Esophagus (tissue), 2 donors: Measurements from ENCODE around the gene IFIT3. TPM values are rescaled to one million over a fixed set of nuclear protein-coding genes. Genes with fewer than 3 reads are reported as not detected.

ENCODE experiments used
- H3K27ac ChIP-seq, 2 donors: one replicate each; pipeline ENCODE4 v1.5.1; 2013; ENCODE audit warnings: low read depth in 2 of 2, mild to moderate bottlenecking in 2 of 2, inconsistent platforms in 1 of 2, low read length in 1 of 2, moderate library complexity in 1 of 2
- H3K27me3 ChIP-seq, 2 donors: one replicate each; pipeline ENCODE4 v1.6.1; 2013; ENCODE audit warnings: low read length in 2 of 2, control low read depth in 1 of 2, mild to moderate bottlenecking in 1 of 2; ENCODE audit not compliant: insufficient read depth in 2 of 2, control insufficient read depth in 1 of 2
- H3K36me3 ChIP-seq, 2 donors: one replicate each; pipeline ENCODE4 v1.6.1; 2013; ENCODE audit warnings: low read length in 1 of 2; ENCODE audit not compliant: control insufficient read depth in 2 of 2, insufficient read depth in 2 of 2
- H3K4me1 ChIP-seq, 2 donors: one replicate each; pipeline ENCODE4 v1.6.1; 2013; ENCODE audit warnings: low read length in 1 of 2; ENCODE audit not compliant: control insufficient read depth in 2 of 2, insufficient read depth in 2 of 2
- H3K4me3 ChIP-seq, 2 donors: one replicate each; pipeline ENCODE4 v1.5.1; 2013; ENCODE audit warnings: low read length in 2 of 2, mild to moderate bottlenecking in 2 of 2, low read depth in 1 of 2, moderate library complexity in 1 of 2
- H3K9me3 ChIP-seq, 2 donors: one replicate each; pipeline ENCODE4 v1.6.1; 2013; ENCODE audit warnings: mild to moderate bottlenecking in 2 of 2, low read depth in 1 of 2, low read length in 1 of 2, moderate library complexity in 1 of 2; ENCODE audit not compliant: control insufficient read depth in 2 of 2, insufficient read depth in 1 of 2
- WGBS, 2 donors: extraction: QIAGEN DNeasy Blood & Tissue Kit; methylation state at CpG; one replicate each; pipeline ENCODE4 v1.1.7; 2013; 5-methylcytosine and 5-hydroxymethylcytosine counted together
- polyA plus RNA-seq, 2 donors: library from polyadenylated mRNA; stranded (reverse); fragments of 200-250 nt; gene quantifications; one replicate each; pipeline ENCODE4 v1.2.3, GENCODE V29; 2013
- donor health status: healthy with polysubstance abuse.
- donor health status: Bipolar disorder and iron deficiency.

The IFIT3 gene
- polyA plus RNA-seq, 2 donors = 1.4 to 2.6 TPM

DNA sequence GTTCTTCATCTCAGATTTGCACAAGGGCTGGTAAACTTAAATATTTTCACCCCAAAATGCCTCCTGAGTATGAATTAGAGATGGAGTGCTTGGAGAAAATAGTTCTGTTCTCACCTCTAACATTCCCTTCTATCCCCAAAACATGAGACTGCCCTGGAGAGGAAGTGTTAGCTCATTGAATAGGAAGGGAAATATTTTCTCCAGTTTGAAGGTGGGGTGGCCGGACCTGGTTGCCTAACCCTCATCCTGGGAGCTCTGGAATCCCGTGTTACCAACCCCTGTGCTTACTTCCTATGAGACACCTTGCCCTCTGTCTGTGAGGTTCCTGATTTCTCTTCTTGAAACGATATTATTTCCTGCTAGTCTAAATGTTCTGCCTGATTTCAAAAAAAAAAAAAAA is 25.2 kb upstream of the IFIT3 start:
- WGBS, 2 donors = 19 to 24% methylated on average over 3 of the region's 3 CpGs
- Histone ChIP-seq H3K27ac (peak overlapping the region; percentile 34 to 35), H3K36me3 (peaks cover 3 to 4% of the 10 kb centered on the region in 2 donors), H3K27me3 (no peaks in the 10 kb centered on the region), H3K4me3 (peak overlapping the region; percentile 20 to 65), H3K9me3 (no peaks in the 10 kb centered on the region), H3K4me1 (peaks cover 2 to 3% of the 10 kb centered on the region in 2 donors)

DNA sequence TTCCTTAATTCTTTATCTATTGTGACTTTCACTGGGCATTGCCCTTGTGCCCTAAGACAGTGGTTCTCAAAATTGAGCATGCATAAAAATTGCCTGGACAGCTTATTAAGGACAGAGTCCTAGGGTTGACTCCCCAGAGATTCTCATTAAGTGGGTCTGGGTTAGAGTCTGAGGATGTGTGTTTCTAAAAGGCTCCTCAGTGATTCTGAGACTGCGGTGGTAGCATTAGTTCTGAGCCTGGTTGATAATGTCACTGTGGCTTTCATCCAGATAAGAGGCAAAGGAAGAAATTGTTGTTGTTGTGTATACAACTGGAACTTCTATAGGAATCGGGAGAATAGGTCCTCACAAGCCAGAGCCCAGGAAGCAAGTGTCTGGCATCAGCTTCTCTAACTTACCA is 24.6 kb upstream of the IFIT3 start:
- Histone ChIP-seq H3K27ac (no peak overlapping the region), H3K9me3 (no peaks in the 10 kb centered on the region), H3K27me3 (no peaks in the 10 kb centered on the region), H3K4me3 (no peak overlapping the region), H3K4me1 (peaks cover 0 to 2% of the 10 kb centered on the region in 2 donors), H3K36me3 (peaks cover 3 to 4% of the 10 kb centered on the region in 2 donors)
- 54 to 61% methylated on average over 2 of the region's 2 CpGs for WGBS, 2 donors

DNA sequence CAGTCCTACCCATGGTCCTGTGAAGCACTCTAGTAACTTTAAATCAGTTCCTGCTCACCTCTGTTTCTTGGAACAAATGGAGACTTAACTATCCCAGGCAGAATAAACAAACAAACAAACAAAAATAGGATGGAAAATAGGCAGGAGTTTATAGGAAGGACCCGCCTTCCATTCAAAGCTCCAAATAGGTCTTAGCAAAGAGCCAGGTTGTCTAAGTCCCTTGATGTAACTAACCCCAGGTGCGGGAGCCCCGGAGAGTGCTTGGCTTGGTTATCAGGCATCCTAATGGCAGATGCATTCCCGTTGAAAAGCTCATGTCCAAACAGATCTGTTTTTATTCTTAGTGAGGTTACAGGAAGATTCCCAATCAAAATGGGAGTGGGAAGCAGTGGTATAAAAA is 23.8 kb upstream of the IFIT3 start:
- Histone ChIP-seq H3K27ac (no peak overlapping the region), H3K4me3 (no peak overlapping the region)
- 88 to 92% methylated on average over 4 of the region's 4 CpGs for WGBS, 2 donors

DNA sequence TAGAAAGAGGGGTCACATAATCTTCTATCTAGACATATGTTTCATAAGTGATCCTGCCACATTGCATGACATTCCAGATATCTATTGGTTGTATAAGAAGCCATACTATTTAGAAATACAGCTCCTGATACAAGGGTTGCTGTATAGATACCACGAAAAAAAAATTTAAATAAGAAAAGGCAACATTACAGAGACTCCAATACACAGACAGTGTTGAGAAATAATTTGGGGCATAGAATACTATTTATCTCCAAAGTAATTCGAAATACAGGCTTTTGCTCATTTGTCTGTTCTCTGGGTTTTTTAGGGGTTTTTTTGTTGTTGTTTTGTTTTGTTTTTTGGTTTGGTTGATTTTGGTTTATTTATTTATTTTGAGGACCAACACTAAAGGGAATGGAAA is 23.4 kb upstream of the IFIT3 start:
- whole genome bisulfite sequencing, 2 donors = 95 to 98% methylated on average over 2 of the region's 2 CpGs
- Histone ChIP-seq H3K4me3 (no peak overlapping the region), H3K4me1 (peaks cover 0 to 2% of the 10 kb centered on the region in 2 donors), H3K27ac (no peak overlapping the region), H3K36me3 (peaks cover 3 to 4% of the 10 kb centered on the region in 2 donors), H3K9me3 (no peaks in the 10 kb centered on the region), H3K27me3 (no peaks in the 10 kb centered on the region)

More for the DNA sequence above, 23.8 kb upstream of the IFIT3 start:
- H3K36me3 ChIP-seq = peaks cover 3 to 4% of the 10 kb centered on the region in 2 donors
- H3K9me3 ChIP-seq = no peaks in the 10 kb centered on the region
- H3K4me1 ChIP-seq = peaks cover 0 to 2% of the 10 kb centered on the region in 2 donors
- no peaks in the 10 kb centered on the region for H3K27me3 ChIP-seq

DNA sequence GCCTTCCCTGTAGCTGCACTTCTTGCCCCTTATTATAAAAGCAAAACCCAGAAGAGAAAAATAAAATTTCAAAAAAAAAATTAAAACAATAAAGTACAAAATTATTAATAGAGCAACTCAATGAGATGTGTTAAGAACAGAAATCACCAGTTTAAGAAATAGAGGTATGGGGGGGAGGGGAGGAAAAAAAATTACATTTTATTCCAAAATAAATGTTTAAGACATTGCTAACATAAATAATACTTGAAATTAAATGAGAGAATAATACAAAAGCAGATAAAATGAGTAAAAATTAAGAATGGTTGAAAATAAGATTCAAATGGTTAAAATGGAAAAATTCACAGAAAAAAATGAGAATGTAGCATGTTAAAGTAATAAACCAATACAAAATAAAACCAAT is 22.9 kb upstream of the IFIT3 start:
- Histone ChIP-seq H3K27me3 (no peaks in the 10 kb centered on the region), H3K4me1 (peaks cover 0 to 2% of the 10 kb centered on the region in 2 donors), H3K4me3 (no peak overlapping the region), H3K9me3 (no peaks in the 10 kb centered on the region), H3K36me3 (peaks cover 3 to 4% of the 10 kb centered on the region in 2 donors), H3K27ac (no peak overlapping the region)

DNA sequence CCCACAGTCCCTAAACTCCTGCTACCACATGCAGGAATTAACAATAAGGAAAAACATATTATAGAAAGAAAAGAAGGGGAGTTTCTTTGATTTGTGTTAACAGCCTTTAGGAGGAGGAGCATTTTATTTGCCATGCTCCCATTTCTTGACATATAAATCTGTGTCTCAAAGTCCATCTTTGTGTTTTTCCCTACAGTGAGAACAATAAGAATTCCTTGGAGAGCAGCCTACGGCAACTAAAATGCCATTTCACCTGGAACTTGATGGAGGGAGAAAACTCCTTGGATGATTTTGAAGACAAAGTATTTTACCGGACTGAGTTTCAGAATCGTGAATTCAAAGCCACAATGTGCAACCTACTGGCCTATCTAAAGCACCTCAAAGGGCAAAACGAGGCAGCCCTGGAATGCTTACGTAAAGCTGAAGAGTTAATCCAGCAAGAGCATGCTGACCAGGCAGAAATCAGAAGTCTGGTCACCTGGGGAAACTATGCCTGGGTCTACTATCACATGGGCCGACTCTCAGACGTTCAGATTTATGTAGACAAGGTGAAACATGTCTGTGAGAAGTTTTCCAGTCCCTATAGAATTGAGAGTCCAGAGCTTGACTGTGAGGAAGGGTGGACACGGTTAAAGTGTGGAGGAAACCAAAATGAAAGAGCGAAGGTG is 21.9 kb upstream of the IFIT3 start:
- no peak overlapping the region for H3K4me3 ChIP-seq
- no peak overlapping the region for H3K27ac ChIP-seq
- H3K36me3 ChIP-seq = peaks cover 3 to 4% of the 10 kb centered on the region in 2 donors
- no peaks in the 10 kb centered on the region for H3K9me3 ChIP-seq
- H3K4me1 ChIP-seq = peaks cover 0 to 2% of the 10 kb centered on the region in 2 donors
- no peaks in the 10 kb centered on the region for H3K27me3 ChIP-seq
- 92 to 94% methylated on average over 9 of the region's 9 CpGs for WGBS, 2 donors

DNA sequence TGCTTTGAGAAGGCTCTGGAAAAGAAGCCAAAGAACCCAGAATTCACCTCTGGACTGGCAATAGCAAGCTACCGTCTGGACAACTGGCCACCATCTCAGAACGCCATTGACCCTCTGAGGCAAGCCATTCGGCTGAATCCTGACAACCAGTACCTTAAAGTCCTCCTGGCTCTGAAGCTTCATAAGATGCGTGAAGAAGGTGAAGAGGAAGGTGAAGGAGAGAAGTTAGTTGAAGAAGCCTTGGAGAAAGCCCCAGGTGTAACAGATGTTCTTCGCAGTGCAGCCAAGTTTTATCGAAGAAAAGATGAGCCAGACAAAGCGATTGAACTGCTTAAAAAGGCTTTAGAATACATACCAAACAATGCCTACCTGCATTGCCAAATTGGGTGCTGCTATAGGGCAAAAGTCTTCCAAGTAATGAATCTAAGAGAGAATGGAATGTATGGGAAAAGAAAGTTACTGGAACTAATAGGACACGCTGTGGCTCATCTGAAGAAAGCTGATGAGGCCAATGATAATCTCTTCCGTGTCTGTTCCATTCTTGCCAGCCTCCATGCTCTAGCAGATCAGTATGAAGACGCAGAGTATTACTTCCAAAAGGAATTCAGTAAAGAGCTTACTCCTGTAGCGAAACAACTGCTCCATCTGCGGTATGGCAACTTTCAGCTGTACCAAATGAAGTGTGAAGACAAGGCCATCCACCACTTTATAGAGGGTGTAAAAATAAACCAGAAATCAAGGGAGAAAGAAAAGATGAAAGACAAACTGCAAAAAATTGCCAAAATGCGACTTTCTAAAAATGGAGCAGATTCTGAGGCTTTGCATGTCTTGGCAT is 21.1 kb upstream of the IFIT3 start:
- Histone ChIP-seq H3K4me1 (peaks cover 0 to 2% of the 10 kb centered on the region in 2 donors), H3K36me3 (peaks cover 3 to 4% of the 10 kb centered on the region in 2 donors), H3K9me3 (no peaks in the 10 kb centered on the region), H3K27ac (no peak overlapping the region), H3K27me3 (no peaks in the 10 kb centered on the region), H3K4me3 (no peak overlapping the region)
- WGBS, 2 donors = 92 to 95% methylated on average over 13 of the region's 13 CpGs

DNA sequence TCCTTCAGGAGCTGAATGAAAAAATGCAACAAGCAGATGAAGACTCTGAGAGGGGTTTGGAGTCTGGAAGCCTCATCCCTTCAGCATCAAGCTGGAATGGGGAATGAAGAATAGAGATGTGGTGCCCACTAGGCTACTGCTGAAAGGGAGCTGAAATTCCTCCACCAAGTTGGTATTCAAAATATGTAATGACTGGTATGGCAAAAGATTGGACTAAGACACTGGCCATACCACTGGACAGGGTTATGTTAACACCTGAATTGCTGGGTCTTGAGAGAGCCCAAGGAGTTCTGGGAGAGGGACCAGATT is 20.6 kb upstream of the IFIT3 start:
- Histone ChIP-seq H3K27me3 (no peaks in the 10 kb centered on the region), H3K4me1 (peaks cover 0 to 2% of the 10 kb centered on the region in 2 donors), H3K36me3 (peaks cover 3 to 4% of the 10 kb centered on the region in 2 donors), H3K27ac (no peak overlapping the region), H3K9me3 (no peaks in the 10 kb centered on the region), H3K4me3 (no peak overlapping the region)

DNA sequence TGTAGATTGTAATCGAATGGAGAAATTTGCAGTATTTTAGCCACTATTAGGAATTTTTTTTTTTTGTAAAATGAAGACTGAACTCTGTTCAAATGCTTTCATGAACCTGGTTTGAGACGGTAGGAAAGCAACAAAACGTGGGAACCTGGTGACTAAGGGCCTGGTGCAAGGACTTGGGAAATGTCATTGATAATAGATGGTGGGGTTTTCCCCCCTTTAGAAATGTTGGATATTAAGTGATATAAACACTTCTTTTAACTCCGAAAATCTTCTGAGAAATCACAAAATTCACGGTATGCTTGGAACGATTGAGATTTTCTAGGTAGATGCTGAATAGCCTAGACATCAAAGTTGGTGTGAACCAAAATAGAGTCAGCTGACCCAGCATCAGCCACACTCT is 19.5 kb upstream of the IFIT3 start:
- Histone ChIP-seq H3K9me3 (no peaks in the 10 kb centered on the region), H3K4me1 (peaks cover 0 to 2% of the 10 kb centered on the region in 2 donors), H3K27ac (no peak overlapping the region), H3K4me3 (no peak overlapping the region), H3K27me3 (no peaks in the 10 kb centered on the region), H3K36me3 (peaks cover 3 to 4% of the 10 kb centered on the region in 2 donors)
- WGBS, 2 donors = 94 to 96% methylated on average over 6 of the region's 6 CpGs

DNA sequence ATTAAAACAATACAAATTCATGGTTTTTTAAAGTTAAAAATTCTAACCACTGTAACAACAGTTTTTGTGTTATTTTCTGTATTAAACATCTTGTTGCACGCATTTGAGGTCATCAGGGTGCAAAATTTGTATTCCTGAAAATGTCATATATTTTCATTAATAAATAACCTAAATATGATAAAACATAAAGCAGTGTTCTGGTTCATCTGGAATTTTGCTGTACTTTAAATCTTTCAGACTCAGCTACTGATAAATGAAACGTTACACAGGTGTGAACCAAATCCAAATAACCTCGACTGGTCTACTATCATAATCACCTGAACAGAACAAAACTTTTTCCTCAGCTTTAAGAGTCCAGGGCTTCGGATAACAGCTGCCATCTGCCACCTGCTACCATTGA is 19.1 kb upstream of the IFIT3 start:
- H3K27ac ChIP-seq = no peak overlapping the region
- WGBS, 2 donors = 86 to 89% methylated on average over 4 of the region's 4 CpGs
- H3K4me3 ChIP-seq = no peak overlapping the region
- H3K9me3 ChIP-seq = no peaks in the 10 kb centered on the region
- H3K4me1 ChIP-seq = peaks cover 0 to 1% of the 10 kb centered on the region in 2 donors
- peaks cover 3 to 4% of the 10 kb centered on the region in 2 donors for H3K36me3 ChIP-seq
- no peaks in the 10 kb centered on the region for H3K27me3 ChIP-seq
